Esophagus squamous epithelium (tissue), 5 donors: Measurements from ENCODE around the gene TDRD10. TPM values are rescaled to one million over a fixed set of nuclear protein-coding genes. Genes with fewer than 3 reads are reported as not detected.

Experiments used
- DNase-seq: peaks from one replicate; lab custom pipeline; 2025; lab: John Stamatoyannopoulos, UW
- H3K27ac ChIP-seq, 4 donors: fragments of 200-600 bp; sonication (generic); one replicate each; pipeline ENCODE4 v1.5.1; 2016 to 2019; ENCODE audit warnings: mild to moderate bottlenecking in 1 of 4
- H3K27me3 ChIP-seq, 4 donors: fragments of 200-600 bp; sonication (generic); 1 replicate in 3 of 4; 2 replicates in 1 of 4; pipeline versions ENCODE4 v1.5.1 to v1.6.0; 2017 to 2021; ENCODE audit warnings: antibody characterized with exemption in 1 of 4
- H3K36me3 ChIP-seq, 3 donors: fragments of 200-600 bp; sonication (generic); one replicate each; pipeline ENCODE4 v1.5.1; 2016 to 2019
- H3K4me1 ChIP-seq, 3 donors: fragments of 200-600 bp; sonication (generic); one replicate each; pipeline ENCODE4 v1.5.1; 2017 to 2019
- H3K4me3 ChIP-seq, 4 donors: fragments of 200-600 bp; sonication (generic); 1 replicate in 3 of 4; 2 replicates in 1 of 4; pipeline ENCODE4 v1.5.1; 2016 to 2019; ENCODE audit warnings: mild to moderate bottlenecking in 2 of 4, moderate library complexity in 1 of 4
- H3K9me3 ChIP-seq, 3 donors: fragments of 200-600 bp; sonication (generic); one replicate each; pipeline ENCODE4 v1.5.1; 2016 to 2019
- CTCF ChIP-seq, 6 experiments: fragments of 450-650 bp in 4 of 6; fragments of 200-600 bp in 2 of 6; sonication (generic) in 2 of 6; IDR thresholded peaks; one replicate each; pipeline ENCODE4 v1.5.1; 2016 to 2019; ENCODE audit warnings: antibody characterized with exemption in 6 of 6, mild to moderate bottlenecking in 4 of 6, moderate library complexity in 4 of 6
- POLR2A ChIP-seq, 4 donors: fragments of 450-650 bp; IDR thresholded peaks; one replicate each; pipeline ENCODE4 v1.6.1; 2017; ENCODE audit warnings: antibody characterized with exemption in 4 of 4, mild to moderate bottlenecking in 4 of 4, moderate library complexity in 3 of 4
- WGBS, 2 donors: methylation state at CpG; one replicate each; pipeline ENCODE4 v1.1.5; 2018; 5-methylcytosine and 5-hydroxymethylcytosine counted together
- intact Hi-C: fragments of 100-400 bp; cut with DNase I; formaldehyde crosslinking; loops from one replicate; pipeline ENCODE4 v1.15.0; 2022
- total RNA-seq, 4 donors: library from RNA; depleted of rRNA; stranded (reverse); fragments of >200 nt; gene quantifications; one replicate each; pipeline ENCODE4 v1.1.0, GENCODE V29; 2016
- donor health status: DM: yes; HTN: yes; CAD: no.

The TDRD10 gene
- total RNA-seq, 4 donors from 2014 or later, result 0.26 to 2.7 TPM; not detected in 2

GRCh38 chr1:154549202-154549770 lies 47.3 kb downstream of the TDRD10 start:
- peaks cover 28 to 57% (median 47%) of the 10 kb centered on the region in 3 donors for H3K36me3 ChIP-seq
- WGBS, 2 donors, result 62 to 80% methylated on average over 3 of the region's 3 CpGs
- intact Hi-C loops, result loop anchor here (10.0 kb wide), 1 partner anchor 54 kb away; no protein-coding TSS in a partner anchor

GRCh38 chr1:154550070-154550469 lies 48.1 kb downstream of the TDRD10 start:
- TF ChIP-seq POLR2A (IDR thresholded peaks at IDR 0.05), result no peak
- no peak for TF ChIP-seq CTCF (IDR thresholded peaks at IDR 0.05)
- H3K27ac ChIP-seq, result no peak overlapping the region
- no peak overlapping the region for H3K4me3 ChIP-seq
- peaks cover 36 to 64% (median 54%) of the 10 kb centered on the region in 3 donors for H3K36me3 ChIP-seq
- WGBS, 2 donors, result 62 to 71% methylated on average over 5 of the region's 5 CpGs
- no peaks in the 10 kb centered on the region for H3K27me3 ChIP-seq
- H3K4me1 ChIP-seq, result peaks cover 11 to 74% (median 13%) of the 10 kb centered on the region in 3 donors
- no peak for DNase-seq
- no peaks in the 10 kb centered on the region for H3K9me3 ChIP-seq
- intact Hi-C loops, result no loop called here

More at GRCh38 chr1:154549202-154549770, 47.3 kb downstream of the TDRD10 start:
- H3K4me3 ChIP-seq, result no peak overlapping the region
- TF ChIP-seq CTCF (IDR thresholded peaks at IDR 0.05), result no peak
- peak overlapping the region in 1 of 4 donors; percentile 15 for H3K27ac ChIP-seq
- no peaks in the 10 kb centered on the region for H3K27me3 ChIP-seq
- peaks cover 11 to 70% (median 13%) of the 10 kb centered on the region in 3 donors for H3K4me1 ChIP-seq
- no peak for DNase-seq
- no peaks in the 10 kb centered on the region for H3K9me3 ChIP-seq

- WGBS, 2 donors, result 59 to 68% methylated on average over 5 to 6 of the region's 6 CpGs
- DNase-seq, result no peak
- Histone ChIP-seq H3K4me3 (no peak overlapping the region), H3K27me3 (no peaks in the 10 kb centered on the region), H3K4me1 (peaks cover 12 to 78% (median 13%) of the 10 kb centered on the region in 3 donors), H3K27ac (peak overlapping the region in 3 of 4 donors; percentile 53 to 75 (median 64)), H3K9me3 (no peaks in the 10 kb centered on the region), H3K36me3 (peaks cover 42 to 70% (median 60%) of the 10 kb centered on the region in 3 donors)
- intact Hi-C loops, result no loop called here
- TF ChIP-seq CTCF (IDR thresholded peaks at IDR 0.05) (no peak), POLR2A (IDR thresholded peaks at IDR 0.05) (no peak)
Measured at GRCh38 chr1:154550657-154551056, 48.6 kb downstream of the TDRD10 start.

- H3K4me3 ChIP-seq, result no peak overlapping the region
- H3K36me3 ChIP-seq, result peaks cover 45 to 78% (median 61%) of the 10 kb centered on the region in 3 donors
- TF ChIP-seq POLR2A (IDR thresholded peaks at IDR 0.05) (no peak), CTCF (IDR thresholded peaks at IDR 0.05) (no peak)
- H3K27ac ChIP-seq, result peak overlapping the region in 3 of 4 donors; percentile 53 to 75 (median 64)
- peaks cover 18 to 85% (median 19%) of the 10 kb centered on the region in 3 donors for H3K4me1 ChIP-seq
- WGBS, 2 donors, result 87% methylated on average over 3 of the region's 4 CpGs; no CpG with 5 or more reads in 1 of the 2 donors
- no peaks in the 10 kb centered on the region for H3K9me3 ChIP-seq
- no peak for DNase-seq
- H3K27me3 ChIP-seq, result no peaks in the 10 kb centered on the region
- intact Hi-C loops, result no loop called here
Measured at GRCh38 chr1:154551474-154551873, 49.5 kb downstream of the TDRD10 start.

- H3K36me3 ChIP-seq, result peaks cover 45 to 79% (median 61%) of the 10 kb centered on the region in 3 donors
Measured at GRCh38 chr1:154552036-154552435, 50.0 kb downstream of the TDRD10 start.

More at GRCh38 chr1:154552036-154552435, 50.0 kb downstream of the TDRD10 start:
- no peaks in the 10 kb centered on the region for H3K27me3 ChIP-seq
- peaks cover 20 to 85% (median 20%) of the 10 kb centered on the region in 3 donors for H3K4me1 ChIP-seq
- peak overlapping the region in 3 of 4 donors; percentile 53 to 75 (median 58) for H3K27ac ChIP-seq
- H3K9me3 ChIP-seq, result no peaks in the 10 kb centered on the region
- TF ChIP-seq POLR2A (IDR thresholded peaks at IDR 0.05) (no peak), CTCF (IDR thresholded peaks at IDR 0.05) (no peak)
- H3K4me3 ChIP-seq, result no peak overlapping the region
- intact Hi-C loops, result no loop called here
- no peak for DNase-seq
- 86 to 91% methylated on average over 5 to 6 of the region's 6 CpGs for WGBS, 2 donors
